Lung (tissue), 12 donors: ENCODE measurements around the gene VOPP1. TPM values are rescaled to one million over a fixed set of nuclear protein-coding genes. Genes with fewer than 3 reads are reported as not detected.

Experiments
- ATAC-seq: fragments of 200-7000 bp; cut with Tn5 transposase; one replicate; pipeline ENCODE4 v1.9.1; 2020; ENCODE audit warnings: moderate number of reproducible peaks; ENCODE audit not compliant: insufficient read depth, low FRiP score
- DNase-seq, 3 donors: peaks; one replicate each; pipeline ENCODE4 v3.0.0-alpha.2; 2013 to 2017
- H3K27ac ChIP-seq, 2 donors: one replicate each; pipeline ENCODE4 v1.5.1; 2013; ENCODE audit warnings: mild to moderate bottlenecking in 2 of 2, moderate library complexity in 2 of 2, control low read depth in 1 of 2, inconsistent platforms in 1 of 2, low read depth in 1 of 2, low read length in 1 of 2
- H3K27me3 ChIP-seq, 3 donors: one replicate each; pipeline ENCODE4 v1.5.1; 2013; ENCODE audit warnings: low read length in 2 of 3; ENCODE audit not compliant: control insufficient read depth in 3 of 3, insufficient read depth in 3 of 3
- H3K36me3 ChIP-seq, 4 donors: one replicate each; pipeline ENCODE4 v1.5.1; 2013; ENCODE audit warnings: low read length in 4 of 4, mild to moderate bottlenecking in 1 of 4, moderate library complexity in 1 of 4; ENCODE audit not compliant: control insufficient read depth in 4 of 4, insufficient read depth in 4 of 4
- H3K4me1 ChIP-seq, 5 donors: one replicate each; pipeline ENCODE4 v1.5.1; 2013; ENCODE audit warnings: low read length in 5 of 5, mild to moderate bottlenecking in 2 of 5, moderate library complexity in 1 of 5; ENCODE audit not compliant: control insufficient read depth in 5 of 5, insufficient read depth in 5 of 5
- H3K4me3 ChIP-seq: one replicate; pipeline ENCODE4 v1.5.1; 2013; ENCODE audit warnings: mild to moderate bottlenecking, control low read depth, moderate library complexity
- H3K9ac ChIP-seq, 2 donors: one replicate each; pipeline ENCODE4 v1.5.1; 2013; ENCODE audit warnings: low read length in 2 of 2, control low read depth in 1 of 2; ENCODE audit not compliant: insufficient read depth in 1 of 2
- H3K9me3 ChIP-seq, 4 donors: one replicate each; pipeline ENCODE4 v1.5.1; 2013; ENCODE audit warnings: low read length in 3 of 4, mild to moderate bottlenecking in 1 of 4, moderate library complexity in 1 of 4; ENCODE audit not compliant: control insufficient read depth in 4 of 4, insufficient read depth in 3 of 4
- CTCF ChIP-seq: IDR thresholded peaks from 2 replicates; pipeline ENCODE4 v1.5.1; 2012; ENCODE audit warnings: mild to moderate bottlenecking; ENCODE audit errors: control extremely low read depth, extremely low read depth
- WGBS, 2 donors: extraction: QIAGEN DNeasy Blood & Tissue Kit; methylation state at CpG; one replicate each; pipeline ENCODE4 v1.1.7; 2013; 5-methylcytosine and 5-hydroxymethylcytosine counted together
- polyA plus RNA-seq, 2 donors: library from polyadenylated mRNA; stranded (reverse); fragments of 200-250 nt; gene quantifications; one replicate each; pipeline ENCODE4 v1.2.1, GENCODE V29; 2013
- total RNA-seq, 2 donors: library from RNA; depleted of rRNA in 1 of 2; stranded (reverse); fragments of >200 nt in 1 of 2; gene quantifications; one replicate each; pipeline ENCODE4 v1.2.1, GENCODE V29; 2014 to 2021
- donor health status: control.
- donor health status: control.
- donor health status: Bipolar disorder and iron deficiency.
- donor health status: healthy.
- donor health status: DM: yes; HTN: yes; CAD: no.

VOPP1 gene
- total and polyA plus RNA-seq, 4 donors, result 25.8 to 64.0 (median 38.0) TPM

GRCh38 chr7:55592492-55592891 is 20.2 kb upstream of the VOPP1 start:
- Histone ChIP-seq H3K9ac (no peak overlapping the region), H3K36me3 (no peaks in the 10 kb centered on the region), H3K4me3 (no peak overlapping the region), H3K9me3 (peaks cover 0 to 3% (median 0%) of the 10 kb centered on the region in 4 donors), H3K27me3 (no peaks in the 10 kb centered on the region), H3K4me1 (peaks cover 0 to 3% (median 0%) of the 10 kb centered on the region in 5 donors), H3K27ac (no peak overlapping the region)
- WGBS, 2 donors, result 81 to 93% methylated on average over 1 of the region's 1 CpG
- ATAC-seq (no peak), DNase-seq (no peak)
- no peak for TF ChIP-seq CTCF

GRCh38 chr7:55591282-55591931 is 19.1 kb upstream of the VOPP1 start:
- no peak overlapping the region for H3K4me3 ChIP-seq
- no peaks in the 10 kb centered on the region for H3K9me3 ChIP-seq
- peaks cover 0 to 3% (median 0%) of the 10 kb centered on the region in 5 donors for H3K4me1 ChIP-seq
- H3K27me3 ChIP-seq, result no peaks in the 10 kb centered on the region
- H3K36me3 ChIP-seq, result no peaks in the 10 kb centered on the region
- H3K27ac ChIP-seq, result no peak overlapping the region
- no peak for TF ChIP-seq CTCF
- no peak overlapping the region for H3K9ac ChIP-seq
- ATAC-seq (no peak), DNase-seq (no peak)
- WGBS, 2 donors, result 78 to 81% methylated on average over 3 of the region's 3 CpGs

GRCh38 chr7:55590517-55591281 is 18.4 kb upstream of the VOPP1 start:
- no peaks in the 10 kb centered on the region for H3K27me3 ChIP-seq
- WGBS, 2 donors, result 84 to 92% methylated on average over 8 of the region's 8 CpGs
- H3K27ac ChIP-seq, result no peak overlapping the region
- ATAC-seq (no peak), DNase-seq (no peak)
- no peak overlapping the region for H3K4me3 ChIP-seq
- H3K9ac ChIP-seq, result no peak overlapping the region
- no peaks in the 10 kb centered on the region for H3K9me3 ChIP-seq
- H3K4me1 ChIP-seq, result peaks cover 0 to 3% (median 0%) of the 10 kb centered on the region in 5 donors
- no peaks in the 10 kb centered on the region for H3K36me3 ChIP-seq
- TF ChIP-seq CTCF, result no peak
